NCI-H2196 treated with DMSO at 0.1 percent for 48 hours (cell line): ENCODE measurements around the gene AGPAT4.

Experiments used
- DNase-seq: peaks from one replicate; lab custom pipeline; 2025; ENCODE audit not compliant: unreplicated experiment; lab: John Stamatoyannopoulos, UW

Gene AGPAT4

GRCh38 chr6:161284653-161285052 is 10.8 kb upstream of the AGPAT4 start:
- no peak for DNase-seq

- no peak for DNase-seq
Observed at GRCh38 chr6:161281092-161281491, 7.2 kb upstream of the AGPAT4 start.

- DNase-seq, result no peak
Observed at GRCh38 chr6:161279677-161280415, 6.0 kb upstream of the AGPAT4 start.

- no peak for DNase-seq
Observed at GRCh38 chr6:161276605-161277155, 2.8 kb upstream of the AGPAT4 start.

GRCh38 chr6:161274898-161275297 is 1.0 kb upstream of the AGPAT4 start:
- no peak for DNase-seq

GRCh38 chr6:161274488-161274858 is 612 bp upstream of the AGPAT4 start:
- DNase-seq, result no peak

- no peak for DNase-seq
Observed at GRCh38 chr6:161273274-161273751, 548 bp downstream of the AGPAT4 start.

GRCh38 chr6:161272635-161273273 is 1.1 kb downstream of the AGPAT4 start:
- no peak for DNase-seq

GRCh38 chr6:161271343-161272030 is 2.4 kb downstream of the AGPAT4 start:
- no peak for DNase-seq

GRCh38 chr6:161270116-161270515 is 3.7 kb downstream of the AGPAT4 start:
- DNase-seq, result no peak

- DNase-seq, result no peak
Observed at GRCh38 chr6:161269310-161269709, 4.6 kb downstream of the AGPAT4 start.

GRCh38 chr6:161268531-161269210 is 5.2 kb downstream of the AGPAT4 start:
- no peak for DNase-seq

- DNase-seq, result no peak
Observed at GRCh38 chr6:161266513-161267230, 7.2 kb downstream of the AGPAT4 start.

GRCh38 chr6:161265975-161266374 is 7.9 kb downstream of the AGPAT4 start:
- DNase-seq, result no peak

GRCh38 chr6:161265554-161265953 is 8.3 kb downstream of the AGPAT4 start:
- DNase-seq, result no peak

- DNase-seq, result no peak
Observed at GRCh38 chr6:161264181-161264580, 9.7 kb downstream of the AGPAT4 start.

GRCh38 chr6:161261816-161262215 is 12.0 kb downstream of the AGPAT4 start:
- no peak for DNase-seq

- no peak for DNase-seq
Observed at GRCh38 chr6:161261325-161261724, 12.5 kb downstream of the AGPAT4 start.

- DNase-seq, result no peak
Observed at GRCh38 chr6:161259302-161259701, 14.6 kb downstream of the AGPAT4 start.

- DNase-seq, result no peak
Observed at GRCh38 chr6:161257793-161258457, 15.9 kb downstream of the AGPAT4 start.
